MM.1S (cell line): ENCODE data around the gene ZNF792.

Experiments
- DNase-seq: peaks from one replicate; pipeline ENCODE4 v3.0.0-alpha.2; 2015
- H2AFZ ChIP-seq: fragments of 300-600 bp; sonication (generic); 2 replicates; pipeline ENCODE4 v1.6.0; 2016; ENCODE audit warnings: antibody characterized with exemption, low read length
- H3F3A ChIP-seq: fragments of 300-600 bp; sonication (generic); 2 replicates; pipeline ENCODE4 v1.6.1; 2016; ENCODE audit warnings: mild to moderate bottlenecking, antibody characterized with exemption, low read length, moderate library complexity, mixed read lengths; ENCODE audit not compliant: insufficient read depth
- H3K27ac ChIP-seq: fragments of 300-600 bp; sonication (generic); 2 replicates; pipeline ENCODE4 v1.5.1; 2016; ENCODE audit warnings: mild to moderate bottlenecking, low read length
- H3K27me3 ChIP-seq: fragments of 300-600 bp; sonication (generic); replicated peaks from 2 replicates; pipeline ENCODE4 v1.6.0; 2016; ENCODE audit warnings: low read length; ENCODE audit not compliant: insufficient read depth
- H3K36me3 ChIP-seq: fragments of 300-600 bp; sonication (generic); replicated peaks from 2 replicates; pipeline ENCODE4 v1.6.1; 2016; ENCODE audit warnings: mild to moderate bottlenecking, low read length, mixed read lengths; ENCODE audit not compliant: insufficient read depth
- H3K4me1 ChIP-seq: fragments of 300-600 bp; sonication (generic); 2 replicates; pipeline ENCODE4 v1.6.1; 2016; ENCODE audit warnings: low read length, mixed read lengths
- H3K4me2 ChIP-seq: fragments of 300-600 bp; sonication (generic); 2 replicates; pipeline ENCODE4 v1.6.0; 2016; ENCODE audit warnings: low read depth, low read length
- H3K4me3 ChIP-seq: fragments of 300-600 bp; sonication (generic); 2 replicates; pipeline ENCODE4 v1.5.1; 2016; ENCODE audit warnings: low read length, mixed read lengths
- H3K79me2 ChIP-seq: fragments of 300-600 bp; sonication (generic); 2 replicates; pipeline ENCODE4 v1.6.1; 2016; ENCODE audit warnings: mixed run types, low read length, mixed read lengths
- H3K9ac ChIP-seq: fragments of 300-600 bp; sonication (generic); 2 replicates; pipeline ENCODE4 v1.6.1; 2016; ENCODE audit warnings: low read length, mixed read lengths
- H3K9me2 ChIP-seq: fragments of 300-600 bp; sonication (generic); replicated peaks from 2 replicates; pipeline ENCODE4 v1.6.1; 2016; ENCODE audit warnings: mild to moderate bottlenecking, low read length, mixed read lengths; ENCODE audit not compliant: insufficient read depth
- H3K9me3 ChIP-seq: fragments of 300-600 bp; sonication (generic); replicated peaks from 2 replicates; pipeline ENCODE4 v1.6.1; 2016; ENCODE audit warnings: mild to moderate bottlenecking, low read length, mixed read lengths; ENCODE audit not compliant: insufficient read depth
- H4K20me1 ChIP-seq: fragments of 300-600 bp; sonication (generic); 2 replicates; pipeline ENCODE4 v1.6.1; 2016; ENCODE audit warnings: mild to moderate bottlenecking, low read length, moderate library complexity, mixed read lengths; ENCODE audit not compliant: insufficient read depth
- CTCF ChIP-seq: fragments of 300-600 bp; sonication (generic); IDR thresholded peaks from 2 replicates; pipeline ENCODE4 v1.5.1; 2016; ENCODE audit warnings: antibody characterized with exemption, low read length, mixed read lengths
- EZH2 ChIP-seq: fragments of 300-600 bp; sonication (generic); optimal IDR thresholded peaks from 2 replicates; pipeline ENCODE3; 2017; ENCODE audit warnings: low read depth, mild to moderate bottlenecking, antibody characterized with exemption, low read length, mixed read lengths
- EZH2phosphoT487 ChIP-seq: fragments of 300-600 bp; sonication (generic); IDR thresholded peaks from 2 replicates; pipeline ENCODE4 v1.6.1; 2018; ENCODE audit warnings: antibody characterized with exemption, low read length

ZNF792 gene

GRCh38 chr19:34963573-34964406 is at the start of gene ZNF792:
Gene ZNF792, minus strand, starts transcription at chr19:34964229. Its CDS starts 567 bp downstream, at chr19:34963662.
- no peak for TF ChIP-seq EZH2
- no peak for TF ChIP-seq EZH2phosphoT487
- TF ChIP-seq CTCF = no peak
- peak within 1 kb of the TSS; percentile 90 for H2AFZ ChIP-seq
- H3K4me2 ChIP-seq = peak within 1 kb of the TSS; percentile 65

GRCh38 chr19:35013041-35013819 is 49.2 kb upstream of the ZNF792 start:
- no peaks in the 10 kb centered on the region for H3K79me2 ChIP-seq
- no peak overlapping the region for H3K4me2 ChIP-seq
- no peak overlapping the region for H3K4me3 ChIP-seq
- no peak overlapping the region for H3K9ac ChIP-seq
- no peaks in the 10 kb centered on the region for H4K20me1 ChIP-seq
- H3K36me3 ChIP-seq = no peaks in the 10 kb centered on the region
- no peaks in the 10 kb centered on the region for H3K27me3 ChIP-seq
- no peaks in the 10 kb centered on the region for H3K4me1 ChIP-seq
- no peak overlapping the region for H3K27ac ChIP-seq
- TF ChIP-seq EZH2 (no peak), CTCF (peak; percentile 73)
- DNase-seq = peak; percentile 16
- H3F3A ChIP-seq = no peaks in the 10 kb centered on the region
- no peaks in the 10 kb centered on the region for H3K9me2 ChIP-seq
- no peaks in the 10 kb centered on the region for H3K9me3 ChIP-seq
- no peak overlapping the region for H2AFZ ChIP-seq

More at GRCh38 chr19:34963573-34964406, at the start of gene ZNF792:
- peak; percentile 23 for DNase-seq
- H3K36me3 ChIP-seq = no peaks in the 10 kb centered on the region
- H3K9ac ChIP-seq = peak within 1 kb of the TSS; percentile 42; the same call in 1 of the 2 replicates
- H3K9me3 ChIP-seq = no peaks in the 10 kb centered on the region
- no peaks in the 10 kb centered on the region for H3K4me1 ChIP-seq
- no peaks in the 10 kb centered on the region for H3K79me2 ChIP-seq
- H3K27ac ChIP-seq = no peak within 1 kb of the TSS
- H4K20me1 ChIP-seq = no peaks in the 10 kb centered on the region
- peak within 1 kb of the TSS; percentile 77 for H3K4me3 ChIP-seq
- H3F3A ChIP-seq = no peaks in the 10 kb centered on the region
- peaks cover 29% of the 10 kb centered on the region for H3K27me3 ChIP-seq
- no peaks in the 10 kb centered on the region for H3K9me2 ChIP-seq

- H3K9me3 ChIP-seq = no peaks in the 10 kb centered on the region
- TF ChIP-seq CTCF = no peak
- TF ChIP-seq EZH2 = no peak
- TF ChIP-seq EZH2phosphoT487 = no peak
- H4K20me1 ChIP-seq = no peaks in the 10 kb centered on the region
- no peaks in the 10 kb centered on the region for H3K9me2 ChIP-seq
- H3K27me3 ChIP-seq = no peaks in the 10 kb centered on the region
- H3F3A ChIP-seq = no peaks in the 10 kb centered on the region
- no peak overlapping the region for H3K4me2 ChIP-seq
- H3K79me2 ChIP-seq = no peaks in the 10 kb centered on the region
- H2AFZ ChIP-seq = no peak overlapping the region
- no peaks in the 10 kb centered on the region for H3K36me3 ChIP-seq
- no peak overlapping the region for H3K4me3 ChIP-seq
- no peak overlapping the region for H3K27ac ChIP-seq
- no peak overlapping the region for H3K9ac ChIP-seq
- no peak for DNase-seq
- H3K4me1 ChIP-seq = no peaks in the 10 kb centered on the region
Observed at GRCh38 chr19:35011737-35012682, 48.0 kb upstream of the ZNF792 start.
